Activated B cell treated with CpG ODN at 0.5 μM for 24 hours (primary cell): Measurements from ENCODE around the gene SYNPR. TPM values are rescaled to one million over a fixed set of nuclear protein-coding genes. Genes with fewer than 3 reads are reported as not detected.

ENCODE experiments used
- ATAC-seq: fragments of 200-7000 bp; cut with Tn5 transposase; one replicate; pipeline ENCODE4 v1.10.0; 2021; ENCODE audit warnings: low read depth, mild to moderate bottlenecking, moderate library complexity
- CTCF ChIA-PET: fragments of 350-600 bp; sonication (Branson Sonifier 250); formaldehyde crosslinking; loops from one replicate; lab custom pipeline; 2021; ENCODE audit warnings: antibody characterized with exemption; lab: Charles Lee
- POLR2A ChIA-PET: fragments of 350-600 bp; sonication (Branson Sonifier 250); formaldehyde crosslinking; loops from one replicate; lab custom pipeline; 2021; ENCODE audit warnings: antibody characterized with exemption; lab: Charles Lee
- DNase-seq: peaks from one replicate; pipeline ENCODE4 v3.0.0; 2022
- H3K27ac Mint-ChIP-seq: one replicate; pipeline ENCODE4 v1.8.0; 2020; ENCODE audit warnings: mixed read lengths
- H3K27me3 Mint-ChIP-seq: one replicate; pipeline ENCODE4 v1.8.0; 2021; ENCODE audit warnings: mixed read lengths
- H3K36me3 Mint-ChIP-seq: one replicate; pipeline ENCODE4 v1.8.0; 2021; ENCODE audit warnings: low read depth, mixed read lengths
- H3K4me1 Mint-ChIP-seq: one replicate; pipeline ENCODE4 v1.8.0; 2021; ENCODE audit warnings: mixed read lengths
- H3K4me3 Mint-ChIP-seq: one replicate; pipeline ENCODE4 v1.8.0; 2020; ENCODE audit warnings: mild to moderate bottlenecking, mixed read lengths
- H3K9me3 Mint-ChIP-seq: one replicate; pipeline ENCODE4 v1.8.0; 2020; ENCODE audit warnings: mixed read lengths
- CTCF ChIP-seq: fragments of 200-600 bp; IDR thresholded peaks from one replicate; pipeline ENCODE4 v1.8.0; 2022; ENCODE audit warnings: antibody characterized with exemption, mild to moderate bottlenecking
- intact Hi-C: fragments of 100-400 bp; cut with micrococcal nuclease; formaldehyde crosslinking; loops from one replicate; pipeline ENCODE4 v1.15.1; 2024
- total RNA-seq: library from RNA; stranded (reverse); gene quantifications from 2 replicates; pipeline ENCODE4 v1.2.3, GENCODE V29; 2022

SYNPR gene
- total RNA-seq, 1 donor from 2014 or later: not detected

- no peaks in the 10 kb centered on the region for H3K4me1 Mint-ChIP-seq
- H3K9me3 Mint-ChIP-seq: no peaks in the 10 kb centered on the region
- H3K36me3 Mint-ChIP-seq: no peaks in the 10 kb centered on the region
- no peak overlapping the region for H3K4me3 Mint-ChIP-seq
- H3K27me3 Mint-ChIP-seq: no peaks in the 10 kb centered on the region
- DNase-seq (no peak), ATAC-seq (no peak)
- no peak overlapping the region for H3K27ac Mint-ChIP-seq
- intact Hi-C loops: no loop called here
- no peak for TF ChIP-seq CTCF
- CTCF ChIA-PET: no interaction called here
- POLR2A ChIA-PET: no interaction called here
These were observed 298.7 kb downstream of the SYNPR start for GRCh38 chr3:63576846-63577245.

- no peak for TF ChIP-seq CTCF
- Mint-ChIP-seq H3K27ac (no peak overlapping the region), H3K4me3 (no peak overlapping the region), H3K9me3 (no peaks in the 10 kb centered on the region), H3K4me1 (no peaks in the 10 kb centered on the region), H3K27me3 (no peaks in the 10 kb centered on the region), H3K36me3 (no peaks in the 10 kb centered on the region)
- ChIA-PET POLR2A (no interaction called here), CTCF (no interaction called here)
- no peak for ATAC-seq
- intact Hi-C loops: no loop called here
- no peak for DNase-seq
These were observed 300.8 kb downstream of the SYNPR start for GRCh38 chr3:63578858-63579257.

- Mint-ChIP-seq H3K4me3 (no peak overlapping the region), H3K27me3 (no peaks in the 10 kb centered on the region), H3K9me3 (no peaks in the 10 kb centered on the region), H3K36me3 (no peaks in the 10 kb centered on the region), H3K4me1 (no peaks in the 10 kb centered on the region), H3K27ac (no peak overlapping the region)
- ChIA-PET CTCF (no interaction called here), POLR2A (no interaction called here)
- DNase-seq (no peak), ATAC-seq (no peak)
- TF ChIP-seq CTCF: no peak
- intact Hi-C loops: no loop called here
These were observed 302.0 kb downstream of the SYNPR start for GRCh38 chr3:63580151-63580550.

- intact Hi-C loops: no loop called here
- H3K27me3 Mint-ChIP-seq: no peaks in the 10 kb centered on the region
- ChIA-PET POLR2A (no interaction called here), CTCF (no interaction called here)
- H3K9me3 Mint-ChIP-seq: no peaks in the 10 kb centered on the region
- ATAC-seq: no peak
- H3K36me3 Mint-ChIP-seq: no peaks in the 10 kb centered on the region
- no peak overlapping the region for H3K27ac Mint-ChIP-seq
- DNase-seq: no peak
- TF ChIP-seq CTCF: no peak
- H3K4me3 Mint-ChIP-seq: no peak overlapping the region
- H3K4me1 Mint-ChIP-seq: no peaks in the 10 kb centered on the region
These were observed 304.9 kb downstream of the SYNPR start for GRCh38 chr3:63582943-63583500.

- Mint-ChIP-seq H3K9me3 (peaks cover 6% of the 10 kb centered on the region), H3K27ac (no peak overlapping the region), H3K36me3 (no peaks in the 10 kb centered on the region), H3K4me3 (no peak overlapping the region), H3K27me3 (no peaks in the 10 kb centered on the region), H3K4me1 (no peaks in the 10 kb centered on the region)
- ATAC-seq (no peak), DNase-seq (no peak)
- ChIA-PET POLR2A (no interaction called here), CTCF (no interaction called here)
- TF ChIP-seq CTCF: no peak
- intact Hi-C loops: no loop called here
These were observed 306.6 kb downstream of the SYNPR start for GRCh38 chr3:63584681-63585080.
